Stimulated activated CD4-positive, alpha-beta T cell treated with anti-CD3 and anti-CD28 coated beads, TNF-alpha, amount 100 ng/mL, for 24 hours (primary cell): ENCODE results near the gene FTL.

Experiments
- DNase-seq, 3 experiments: peaks; one replicate each; pipeline ENCODE4 v3.0.0-alpha.2; 2020; ENCODE audit warnings: low read depth in 3 of 3

The FTL gene

DNA sequence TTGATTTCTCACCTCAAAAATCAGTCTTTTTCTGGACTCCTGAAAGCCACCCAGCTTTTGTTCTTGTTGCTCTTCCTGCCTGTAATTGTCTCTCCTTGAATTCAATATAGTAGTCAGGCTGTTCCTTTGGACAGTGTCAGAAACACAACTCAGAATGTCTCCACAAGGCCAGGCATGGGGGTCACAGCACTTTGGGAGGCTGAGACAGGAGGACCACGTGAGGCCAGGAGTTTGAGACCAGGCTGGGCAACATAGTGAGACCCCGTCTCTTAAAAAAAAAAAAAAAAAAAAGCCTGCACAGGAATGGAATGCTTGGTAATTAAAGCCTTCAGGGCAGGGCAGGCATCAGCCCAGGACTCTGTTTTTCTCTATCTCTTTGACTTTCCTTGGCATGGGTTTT lies 19.3 kb upstream of the FTL start:
- DNase-seq, result no peak

DNA sequence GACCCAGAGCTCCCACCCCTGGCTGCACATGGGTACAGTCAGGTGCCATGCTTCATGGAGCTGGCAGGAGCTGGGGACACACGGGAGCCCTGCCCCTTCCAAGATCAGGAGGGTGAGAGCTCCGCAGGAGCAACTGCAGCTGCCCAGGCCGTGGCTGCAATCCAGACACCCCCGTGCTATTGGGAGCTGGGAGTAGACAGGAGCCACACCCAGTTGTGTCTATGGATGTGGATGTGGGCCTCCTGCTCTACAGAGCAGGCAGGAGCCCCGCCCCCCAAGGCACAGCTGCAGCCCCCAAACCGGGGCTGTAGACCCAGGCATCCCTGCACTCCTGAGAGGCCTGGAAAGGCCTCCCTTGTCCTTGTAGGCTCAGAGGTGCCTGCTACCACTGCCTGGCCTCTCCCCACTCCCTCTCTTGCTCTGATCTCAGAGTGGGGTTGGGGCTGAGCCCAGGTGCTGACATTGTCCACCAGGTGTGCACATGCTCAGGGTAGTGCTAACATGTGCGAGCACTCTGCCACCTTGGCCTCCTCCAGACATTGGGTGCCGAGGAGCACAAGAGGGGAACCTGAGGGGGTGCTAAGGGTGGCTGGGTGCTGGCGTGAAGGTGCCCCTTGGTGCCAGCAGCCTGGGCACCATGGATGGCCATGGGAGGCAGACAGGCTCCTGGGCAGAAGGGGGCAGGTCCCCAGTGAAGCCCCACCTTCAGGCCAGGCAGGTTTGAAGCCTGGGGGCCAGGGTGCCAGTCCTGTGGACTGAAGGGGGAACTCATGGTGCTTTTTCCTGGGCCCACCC lies 18.4 kb upstream of the FTL start:
- DNase-seq, result no peak

DNA sequence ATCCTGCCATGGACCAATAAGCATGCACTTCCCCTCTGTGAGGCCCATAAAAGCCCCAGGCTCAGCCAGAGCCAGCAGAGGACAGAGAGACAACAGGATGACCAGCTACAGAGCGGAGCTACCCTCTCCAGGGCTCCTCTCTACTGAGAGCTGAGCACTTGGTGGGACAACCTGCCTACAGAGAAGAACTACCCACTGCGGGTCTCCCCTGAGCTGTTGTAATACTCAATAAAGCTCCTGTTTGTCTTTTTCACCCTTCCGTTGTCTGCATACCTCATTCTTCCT lies 17.9 kb upstream of the FTL start:
- no peak for DNase-seq

DNA sequence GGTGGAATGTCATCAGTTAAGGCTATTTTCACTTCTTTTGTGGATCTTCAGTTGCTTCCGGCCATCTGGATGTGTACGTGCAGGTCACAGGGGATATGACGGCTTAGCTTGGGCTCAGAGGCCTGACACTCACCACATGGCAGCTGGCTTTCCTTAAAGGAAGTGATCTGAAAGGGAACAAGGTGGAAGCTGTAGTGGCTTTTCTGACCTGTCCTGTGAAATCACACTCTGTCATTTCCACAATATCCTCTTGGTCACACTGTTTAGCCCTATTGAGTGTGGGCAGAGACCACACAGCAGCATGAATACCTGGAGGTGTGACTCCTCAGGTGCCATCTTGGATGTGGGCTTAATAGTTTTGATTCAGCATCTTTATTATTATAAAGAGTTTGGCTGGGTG lies 14.9 kb upstream of the FTL start:
- DNase-seq, result no peak

DNA sequence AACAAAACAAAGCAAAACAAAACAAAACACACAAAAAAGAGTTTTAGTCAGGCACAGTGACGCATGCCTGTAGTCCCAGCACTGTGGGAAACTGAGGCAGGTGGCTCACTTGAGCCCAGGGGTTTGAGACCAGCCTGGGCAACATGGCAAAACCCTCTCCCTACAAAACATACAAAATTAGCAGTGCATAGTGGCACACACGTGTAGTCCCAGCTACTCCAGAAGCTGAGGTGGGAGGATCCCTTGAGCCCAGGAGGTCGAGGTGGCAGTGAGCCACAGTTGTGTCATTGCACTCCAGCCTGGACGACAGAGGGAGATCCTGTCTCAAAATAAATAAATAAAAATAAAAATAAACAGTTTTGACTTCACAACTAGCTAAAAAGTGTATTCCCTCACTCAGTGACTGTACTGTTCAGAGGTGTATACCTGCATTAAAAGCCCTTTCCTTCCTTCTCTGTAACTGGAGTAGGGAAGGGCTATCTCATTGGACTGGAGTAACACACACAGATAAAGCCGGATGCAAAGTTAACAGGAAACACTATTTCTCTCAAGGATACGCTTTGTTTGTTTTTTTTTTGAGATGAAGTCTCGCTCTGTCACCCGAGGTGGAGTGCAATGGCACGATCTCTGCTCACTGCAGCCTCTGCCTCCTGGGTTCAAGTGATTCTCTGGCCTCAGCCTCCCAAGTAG lies 14.1 kb upstream of the FTL start:
- no peak for DNase-seq

DNA sequence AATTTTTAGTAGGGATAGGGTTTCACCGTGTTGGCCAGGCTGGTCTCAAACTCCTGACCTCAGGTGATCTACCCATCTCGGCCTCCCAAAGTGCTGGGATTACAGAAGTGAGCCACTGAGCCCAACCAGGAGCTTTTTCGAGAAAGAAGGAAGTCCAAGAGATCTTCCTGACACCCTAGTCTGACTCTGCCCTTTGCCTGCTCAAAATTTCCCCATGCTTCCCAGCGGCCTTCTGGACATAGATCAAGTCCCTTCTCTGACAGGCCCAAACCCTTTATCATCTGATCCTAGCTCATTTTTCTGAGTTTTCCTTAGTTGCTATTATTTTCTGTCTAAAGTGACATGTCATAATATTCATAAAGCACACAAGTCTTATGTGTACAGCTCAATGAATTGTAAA lies 12.0 kb upstream of the FTL start:
- no peak for DNase-seq

DNA sequence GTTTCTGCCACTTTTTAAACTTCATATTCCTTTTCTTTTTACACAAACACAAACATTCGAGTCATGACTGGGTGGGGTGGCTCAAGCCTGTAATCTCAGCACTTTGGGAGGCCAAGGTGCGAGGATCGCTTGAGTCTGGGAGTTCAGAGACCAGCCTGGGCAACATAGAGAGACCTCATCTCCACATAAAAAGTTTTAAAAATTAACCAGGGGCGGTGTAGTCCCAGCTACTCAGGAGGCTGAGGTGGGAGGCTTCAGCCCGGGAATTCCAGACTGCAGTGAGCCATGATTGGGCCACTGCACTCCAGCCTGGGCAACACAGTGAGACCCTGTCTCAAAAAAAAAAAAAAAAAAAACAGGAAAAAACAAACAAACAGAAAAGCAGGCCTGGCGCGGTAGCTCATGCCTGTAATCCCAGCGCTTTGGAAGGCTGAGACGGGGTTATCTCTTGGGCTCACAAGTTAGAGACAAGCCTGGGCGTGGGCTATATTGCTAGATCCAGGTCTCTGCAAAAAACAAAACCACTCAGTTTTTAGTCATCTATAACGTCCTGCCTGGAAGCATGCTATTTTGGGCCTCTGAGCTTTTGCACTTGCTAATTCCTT lies 11.0 kb upstream of the FTL start:
- DNase-seq, result no peak

DNA sequence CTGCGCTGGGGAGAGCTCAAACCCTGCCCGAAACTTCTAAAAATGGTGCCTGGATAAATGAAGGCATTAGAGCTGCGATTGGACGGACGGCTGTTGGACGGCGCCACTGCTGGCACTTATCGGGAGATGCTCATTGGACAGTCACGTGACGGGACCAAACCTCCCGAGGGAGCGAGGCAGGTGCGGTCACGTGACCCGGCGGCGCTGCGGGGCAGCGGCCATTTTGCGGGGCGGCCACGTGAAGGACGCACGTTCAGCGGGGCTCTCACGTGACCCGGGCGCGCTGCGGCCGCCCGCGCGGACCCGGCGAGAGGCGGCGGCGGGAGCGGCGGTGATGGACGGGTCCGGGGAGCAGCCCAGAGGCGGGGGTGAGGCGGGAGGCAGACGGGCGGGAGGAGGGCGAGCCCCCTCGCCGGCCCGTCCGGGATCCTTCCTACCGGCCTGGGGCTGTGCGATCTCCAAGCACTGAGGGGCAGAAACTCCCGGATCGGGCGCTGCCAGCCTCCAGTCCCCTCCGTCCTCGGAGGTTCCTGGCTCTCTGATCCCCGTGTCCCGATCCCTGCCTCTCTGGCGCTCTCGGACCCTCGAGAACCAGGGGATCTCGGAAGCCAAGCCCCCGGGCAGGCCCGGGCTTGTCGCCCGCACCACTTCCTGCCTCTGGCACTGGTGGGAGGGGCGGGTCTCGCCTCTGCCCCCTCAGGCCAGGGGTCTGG lies 10.4 kb upstream of the FTL start, which contains the start of gene BAX:
BAX (plus strand) TSS at position 281 of the 713 bp plus-strand sequence; CDS start at position 335, 54 bp downstream.
- peak; percentile 89 to 98 (median 90) for DNase-seq

DNA sequence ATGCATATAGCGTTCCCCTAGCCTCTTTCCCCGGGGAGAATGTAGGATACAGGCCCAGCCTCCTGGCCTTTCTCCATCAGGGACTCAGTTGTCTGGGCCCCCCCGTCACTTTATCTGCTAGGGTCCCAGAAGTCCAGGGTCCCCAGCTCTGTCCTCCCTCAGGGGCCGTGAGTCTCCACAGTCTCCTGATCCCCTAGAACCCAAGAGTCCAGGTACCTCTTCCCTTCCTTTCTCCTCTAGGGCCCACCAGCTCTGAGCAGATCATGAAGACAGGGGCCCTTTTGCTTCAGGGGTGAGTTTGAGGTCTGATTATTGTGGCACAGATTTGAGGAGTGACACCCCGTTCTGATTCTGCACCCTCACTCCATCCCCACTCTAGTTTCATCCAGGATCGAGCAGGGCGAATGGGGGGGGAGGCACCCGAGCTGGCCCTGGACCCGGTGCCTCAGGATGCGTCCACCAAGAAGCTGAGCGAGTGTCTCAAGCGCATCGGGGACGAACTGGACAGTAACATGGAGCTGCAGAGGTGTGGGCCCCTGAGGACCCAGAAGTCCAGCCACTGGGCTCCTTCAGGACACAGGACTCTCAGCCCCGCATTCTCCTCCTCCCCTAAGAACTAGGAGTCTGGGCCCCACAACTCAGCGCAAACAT lies 9.7 kb upstream of the FTL start:
- no peak for DNase-seq

DNA sequence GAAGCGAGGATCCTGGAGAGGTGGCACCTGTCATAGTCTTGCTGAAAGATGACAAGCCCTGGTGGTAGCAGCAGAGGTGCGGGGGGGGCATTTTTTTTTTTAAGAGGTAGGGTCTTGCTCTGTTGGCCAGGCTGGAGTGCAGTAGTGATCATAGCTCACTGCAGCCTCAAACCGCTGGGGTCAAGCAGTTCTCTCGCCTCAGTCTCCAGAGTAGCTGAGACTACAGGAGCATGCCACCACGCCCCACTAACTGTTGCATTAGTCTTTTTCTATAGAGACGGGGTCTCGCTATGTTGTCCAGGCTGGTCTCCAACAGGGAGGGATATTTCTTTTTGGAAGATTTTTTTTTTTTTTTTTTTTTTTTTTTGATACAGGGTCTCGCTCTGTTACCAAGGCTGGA lies 7.1 kb upstream of the FTL start:
- no peak for DNase-seq

DNA sequence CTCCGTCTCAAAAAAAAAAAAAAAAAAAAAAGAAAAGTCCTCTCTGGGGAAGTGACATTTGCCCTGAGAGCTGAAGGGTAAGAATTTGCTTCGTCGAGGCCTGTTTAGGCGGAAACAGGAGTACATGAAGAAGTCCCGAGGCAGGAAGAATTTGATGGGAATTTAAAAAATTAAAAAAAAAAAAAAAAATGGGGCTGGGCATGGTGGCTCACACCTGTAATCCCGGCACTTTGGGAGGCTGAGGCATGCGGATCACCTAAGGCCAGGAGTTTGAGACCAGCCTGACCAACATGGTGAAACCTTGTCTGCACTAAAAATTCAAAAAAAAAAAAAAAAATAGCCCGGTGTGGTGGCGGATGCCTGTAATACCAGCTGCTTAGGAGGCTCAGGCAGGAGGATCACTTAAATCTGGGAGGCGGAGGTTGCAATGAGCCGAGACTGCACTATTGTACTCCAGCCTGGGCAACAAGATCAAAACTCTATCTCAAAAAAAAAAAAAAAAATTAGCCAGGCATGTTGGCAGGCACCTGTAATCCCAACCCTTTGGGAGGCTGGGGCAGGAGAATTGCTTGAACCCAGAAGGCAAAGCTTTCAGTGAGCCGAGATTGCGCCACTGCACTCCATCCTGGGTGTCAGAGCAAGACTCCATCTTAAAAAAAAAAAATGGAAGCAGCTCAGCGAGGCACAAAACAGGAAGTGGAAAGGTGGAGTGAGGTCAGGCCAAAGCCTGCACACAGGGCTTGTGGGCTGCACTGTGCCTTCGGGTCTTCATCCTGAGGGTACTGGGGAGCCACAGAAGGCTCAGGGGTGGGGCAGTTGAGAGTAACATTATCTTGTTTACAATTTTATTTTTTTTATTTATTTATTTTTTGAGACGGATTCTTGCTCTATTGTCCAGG lies 5.5 kb upstream of the FTL start:
- no peak for DNase-seq

DNA sequence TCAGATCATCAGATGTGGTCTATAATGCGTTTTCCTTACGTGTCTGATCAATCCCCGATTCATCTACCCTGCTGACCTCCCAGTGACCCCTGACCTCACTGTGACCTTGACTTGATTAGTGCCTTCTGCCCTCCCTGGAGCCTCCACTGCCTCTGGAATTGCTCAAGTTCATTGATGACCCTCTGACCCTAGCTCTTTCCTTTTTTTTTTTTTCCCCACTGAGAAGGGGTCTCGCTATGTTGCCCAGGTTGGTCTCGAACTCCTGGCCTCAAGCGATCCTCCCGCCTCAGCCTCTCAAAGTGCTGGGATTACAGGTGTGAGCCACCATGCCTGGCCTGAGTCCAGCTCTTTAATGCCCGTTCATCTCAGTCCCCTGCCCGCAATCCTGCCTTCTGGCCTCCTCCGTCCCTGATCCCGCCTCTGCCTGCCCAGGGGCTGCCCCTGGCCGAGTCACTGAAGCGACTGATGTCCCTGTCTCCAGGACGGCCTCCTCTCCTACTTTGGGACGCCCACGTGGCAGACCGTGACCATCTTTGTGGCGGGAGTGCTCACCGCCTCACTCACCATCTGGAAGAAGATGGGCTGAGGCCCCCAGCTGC lies 4.0 kb upstream of the FTL start:
- no peak for DNase-seq

DNA sequence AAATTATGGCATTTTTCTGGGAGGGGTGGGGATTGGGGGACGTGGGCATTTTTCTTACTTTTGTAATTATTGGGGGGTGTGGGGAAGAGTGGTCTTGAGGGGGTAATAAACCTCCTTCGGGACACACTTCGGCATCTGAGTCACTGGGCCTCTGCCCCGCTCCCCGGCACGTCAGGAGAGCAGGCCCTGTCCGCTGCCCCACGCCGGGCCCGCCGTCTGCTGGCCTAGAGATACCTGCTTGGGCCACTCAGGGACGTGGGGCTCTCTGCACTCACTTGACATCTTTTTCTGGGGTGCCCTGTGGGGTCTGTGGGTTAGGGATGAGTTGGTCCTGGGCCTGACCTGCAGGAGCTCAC lies 3.5 kb upstream of the FTL start:
- no peak for DNase-seq

DNA sequence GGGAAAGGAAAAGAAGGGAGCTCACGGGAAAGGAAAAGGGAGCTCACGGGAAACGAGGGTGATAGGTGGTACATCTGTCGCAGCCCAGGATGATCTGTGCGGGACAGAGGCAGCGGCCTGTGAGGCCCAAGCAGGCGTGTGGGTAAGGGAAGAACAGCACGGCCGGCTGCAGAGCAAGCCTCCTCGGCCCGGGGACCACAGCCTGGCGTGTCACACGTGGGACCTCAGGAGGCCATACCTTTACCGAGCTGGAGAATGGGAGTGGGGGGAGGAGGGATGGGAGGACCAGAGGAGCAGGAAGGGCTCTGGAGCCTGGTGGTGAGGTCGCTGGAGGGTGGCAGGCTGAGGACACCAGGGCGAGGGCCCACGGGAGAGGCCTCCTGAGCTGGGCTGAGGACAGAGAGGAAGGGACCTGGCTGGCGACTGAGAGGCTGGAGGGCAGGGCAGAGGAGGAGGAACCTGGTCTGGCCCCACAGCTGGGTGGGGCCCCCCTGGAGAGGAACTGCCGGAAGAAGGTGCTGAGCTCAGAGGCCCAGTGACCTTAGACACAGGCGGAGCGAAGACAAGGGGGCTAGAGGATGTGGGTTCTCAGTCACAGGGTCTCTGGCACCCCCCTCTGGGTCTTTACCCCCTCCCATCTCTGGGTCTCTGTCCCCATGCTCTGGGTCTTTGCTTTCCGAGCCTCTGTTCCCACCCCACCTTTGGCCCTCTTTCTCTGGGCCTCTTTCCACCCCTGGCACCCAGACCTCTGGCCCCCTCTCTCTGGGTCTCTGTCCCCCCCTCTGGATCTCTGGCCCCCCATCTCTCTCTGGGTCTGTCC lies 2.9 kb upstream of the FTL start:
- no peak for DNase-seq

DNA sequence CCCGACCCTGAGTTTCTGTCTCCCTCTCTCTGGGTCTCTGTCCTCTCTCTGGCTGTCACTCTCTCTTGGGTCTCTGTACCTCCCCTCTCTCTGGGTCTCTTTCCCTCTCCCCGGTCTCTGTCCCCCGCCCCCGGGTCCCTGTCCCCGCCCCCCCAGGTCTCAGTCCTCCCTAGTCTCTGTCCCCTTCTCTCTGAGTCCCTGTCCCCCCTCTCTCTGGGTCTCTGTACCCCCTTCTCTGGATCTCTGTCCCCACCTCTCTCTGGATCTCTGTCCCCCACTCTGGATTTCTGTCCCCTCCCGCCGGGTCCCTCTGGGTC lies 2.3 kb upstream of the FTL start:
- no peak for DNase-seq

DNA sequence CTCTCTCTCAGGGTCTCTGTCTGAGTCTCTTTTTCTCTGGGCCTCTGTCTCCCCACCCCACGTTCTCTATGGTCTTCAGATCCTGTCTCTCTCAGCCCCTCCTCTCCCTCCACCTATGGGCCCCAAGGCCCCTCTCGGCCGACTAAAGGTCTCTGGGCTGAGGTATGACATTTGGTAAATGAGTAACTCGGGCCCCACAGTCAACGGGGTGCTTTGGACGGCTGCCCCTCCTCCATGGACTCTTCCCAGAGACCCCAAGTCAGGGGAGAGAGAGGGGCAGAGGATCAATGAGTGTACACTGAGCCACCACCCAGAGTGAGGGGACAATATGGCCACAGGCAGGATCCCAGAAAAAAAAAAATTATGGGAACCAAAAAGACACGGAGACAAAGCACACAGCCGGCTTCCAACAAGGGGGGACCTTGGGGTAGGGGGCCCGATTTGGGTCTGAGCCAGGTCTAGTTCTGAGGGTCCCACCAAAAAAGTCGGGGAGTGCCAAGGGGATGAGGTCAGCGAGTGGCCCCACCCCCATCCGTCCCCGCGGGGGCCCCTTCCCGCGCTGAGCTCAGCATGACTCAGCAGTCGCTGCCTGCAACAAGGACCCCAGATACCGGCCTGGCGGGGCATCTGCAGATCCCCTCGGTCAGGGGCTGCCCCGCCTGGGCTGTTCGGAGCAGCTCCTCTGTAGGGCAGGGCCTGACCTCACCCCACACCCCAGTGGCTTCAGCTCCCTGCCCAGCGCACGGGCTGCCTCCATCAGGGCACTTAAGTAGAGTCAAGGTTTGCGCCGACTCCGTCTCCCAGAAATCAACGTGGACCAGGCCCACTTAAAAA lies 1.5 kb upstream of the FTL start:
- peak in 2 of 3 experiments; percentile 40 to 76 for DNase-seq

DNA sequence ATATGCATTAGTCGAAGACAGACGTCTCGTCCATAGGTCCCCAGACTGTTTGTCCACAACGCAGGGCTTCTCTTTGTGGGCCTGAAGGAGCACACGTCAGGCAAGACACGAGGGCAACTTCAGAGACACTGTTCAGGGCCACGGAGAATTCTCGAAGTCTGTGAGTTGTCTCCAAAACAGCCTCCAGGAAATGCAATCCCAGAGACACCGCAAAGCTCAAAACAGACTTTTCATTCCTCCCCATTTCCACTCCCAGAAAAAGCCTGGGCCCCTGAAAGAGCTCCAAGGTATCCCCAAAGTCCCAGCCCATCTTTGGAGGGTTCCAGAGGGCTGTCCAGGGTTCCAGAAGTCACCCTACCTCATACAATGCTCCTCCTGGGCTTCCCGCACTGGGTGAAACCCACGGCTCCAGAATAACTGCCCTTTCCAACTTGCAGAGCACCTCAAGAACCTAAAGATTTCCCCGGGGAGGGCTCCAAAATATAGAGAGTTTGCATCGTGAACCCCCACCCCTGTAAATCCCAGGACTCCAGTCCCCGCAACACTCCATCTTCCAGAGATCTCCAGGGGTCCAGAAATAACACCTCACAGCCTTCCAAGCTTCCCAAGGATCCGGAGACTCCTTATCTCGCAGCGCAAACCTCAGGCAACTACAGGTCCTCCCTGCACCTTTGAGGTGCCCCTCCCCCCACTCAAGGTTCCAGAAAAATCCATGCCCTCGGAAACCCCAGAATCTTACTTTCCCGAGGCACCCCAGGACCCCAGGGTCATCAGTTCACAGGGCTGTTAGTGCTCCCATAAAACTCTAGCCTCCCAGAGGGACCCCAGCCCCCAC lies 687 bp upstream of the FTL start:
- DNase-seq, result no peak
